Muscle layer of colon (tissue), 2 donors: ENCODE measurements around the gene PREX1.

Source experiments
- H3K27ac ChIP-seq: one replicate; pipeline ENCODE4 v1.7.0; 2013; ENCODE audit warnings: low read depth, mild to moderate bottlenecking, low read length, moderate library complexity
- H3K27me3 ChIP-seq, 2 donors: one replicate each; pipeline ENCODE4 v1.7.0; 2013; ENCODE audit warnings: low read length in 2 of 2, mild to moderate bottlenecking in 2 of 2; ENCODE audit not compliant: insufficient read depth in 2 of 2, control insufficient read depth in 1 of 2
- H3K36me3 ChIP-seq: one replicate; pipeline ENCODE4 v1.7.0; 2013; ENCODE audit warnings: mild to moderate bottlenecking, low read length; ENCODE audit not compliant: insufficient read depth
- H3K4me1 ChIP-seq: one replicate; pipeline ENCODE4 v1.7.0; 2013; ENCODE audit warnings: mild to moderate bottlenecking, low read length; ENCODE audit not compliant: insufficient read depth
- H3K4me3 ChIP-seq, 2 donors: one replicate each; pipeline ENCODE4 v1.7.0; 2013; ENCODE audit warnings: low read length in 2 of 2, low read depth in 1 of 2, mild to moderate bottlenecking in 1 of 2, moderate library complexity in 1 of 2
- H3K9ac ChIP-seq: one replicate; pipeline ENCODE4 v1.7.0; 2013; ENCODE audit warnings: low read length
- H3K9me3 ChIP-seq: one replicate; pipeline ENCODE4 v1.7.0; 2013; ENCODE audit warnings: mild to moderate bottlenecking, low read length
- donor health status: abdominal sarcoma.
- donor health status: Adenocarcinoma of cecum.

PREX1 gene

GRCh38 chr20:48711696-48712464, 115.9 kb downstream of the PREX1 start:
- no peak overlapping the region for H3K27ac ChIP-seq

DNA sequence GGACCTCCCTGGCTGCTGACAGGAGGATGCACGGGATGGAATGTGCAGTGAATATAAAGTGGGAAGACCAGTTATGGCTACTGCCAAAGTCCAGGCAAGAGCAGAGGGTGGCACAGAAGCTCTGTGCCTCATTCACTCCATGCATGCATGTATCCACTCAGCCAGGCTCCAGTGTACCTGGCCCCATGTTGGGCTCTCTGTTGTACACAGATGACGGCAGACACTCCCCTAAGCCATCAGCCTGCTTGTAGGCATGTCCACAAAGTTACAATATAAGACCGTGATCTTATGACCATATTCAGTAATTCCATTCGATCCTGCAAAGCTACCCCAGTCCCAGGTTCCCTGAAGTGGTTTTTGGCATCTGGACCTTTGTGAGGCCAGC, 116.8 kb downstream of the PREX1 start:
- Histone ChIP-seq H3K36me3 (no peaks in the 10 kb centered on the region), H3K4me3 (no peak overlapping the region), H3K27me3 (no peaks in the 10 kb centered on the region), H3K27ac (no peak overlapping the region), H3K9ac (no peak overlapping the region), H3K9me3 (no peaks in the 10 kb centered on the region), H3K4me1 (peaks cover 21% of the 10 kb centered on the region)

More at GRCh38 chr20:48711696-48712464, 115.9 kb downstream of the PREX1 start:
- Histone ChIP-seq H3K27me3 (no peaks in the 10 kb centered on the region), H3K4me1 (peaks cover 16% of the 10 kb centered on the region), H3K4me3 (no peak overlapping the region), H3K9me3 (no peaks in the 10 kb centered on the region), H3K9ac (no peak overlapping the region), H3K36me3 (no peaks in the 10 kb centered on the region)

GRCh38 chr20:48710341-48711043, 117.3 kb downstream of the PREX1 start:
- H3K36me3 ChIP-seq: no peaks in the 10 kb centered on the region
- H3K9me3 ChIP-seq: no peaks in the 10 kb centered on the region
- H3K9ac ChIP-seq: no peak overlapping the region
- no peak overlapping the region for H3K27ac ChIP-seq
- peaks cover 24% of the 10 kb centered on the region for H3K4me1 ChIP-seq
- no peaks in the 10 kb centered on the region for H3K27me3 ChIP-seq
- no peak overlapping the region for H3K4me3 ChIP-seq

DNA sequence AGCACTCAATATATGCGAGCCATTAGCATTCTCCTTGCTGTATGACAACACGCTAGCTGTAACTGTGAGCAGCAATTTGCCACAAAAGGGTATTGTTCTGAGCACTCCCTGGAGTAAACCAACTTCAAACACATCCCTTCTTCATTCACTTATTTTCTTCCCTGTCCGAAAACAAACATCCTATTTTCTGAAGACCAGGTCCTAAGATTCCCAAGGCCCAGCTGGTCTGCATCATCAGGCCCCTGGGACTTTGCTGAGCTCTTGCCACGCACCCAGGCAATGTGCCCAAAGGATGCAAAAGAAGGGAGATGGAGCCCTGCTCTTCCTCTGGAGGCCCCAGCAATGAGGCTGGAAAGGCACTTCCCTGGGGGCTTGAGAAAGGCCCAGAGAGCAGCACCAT, 118.1 kb downstream of the PREX1 start:
- Histone ChIP-seq H3K4me1 (peaks cover 24% of the 10 kb centered on the region), H3K9me3 (no peaks in the 10 kb centered on the region), H3K36me3 (no peaks in the 10 kb centered on the region), H3K27ac (no peak overlapping the region), H3K27me3 (no peaks in the 10 kb centered on the region), H3K4me3 (no peak overlapping the region), H3K9ac (no peak overlapping the region)

DNA sequence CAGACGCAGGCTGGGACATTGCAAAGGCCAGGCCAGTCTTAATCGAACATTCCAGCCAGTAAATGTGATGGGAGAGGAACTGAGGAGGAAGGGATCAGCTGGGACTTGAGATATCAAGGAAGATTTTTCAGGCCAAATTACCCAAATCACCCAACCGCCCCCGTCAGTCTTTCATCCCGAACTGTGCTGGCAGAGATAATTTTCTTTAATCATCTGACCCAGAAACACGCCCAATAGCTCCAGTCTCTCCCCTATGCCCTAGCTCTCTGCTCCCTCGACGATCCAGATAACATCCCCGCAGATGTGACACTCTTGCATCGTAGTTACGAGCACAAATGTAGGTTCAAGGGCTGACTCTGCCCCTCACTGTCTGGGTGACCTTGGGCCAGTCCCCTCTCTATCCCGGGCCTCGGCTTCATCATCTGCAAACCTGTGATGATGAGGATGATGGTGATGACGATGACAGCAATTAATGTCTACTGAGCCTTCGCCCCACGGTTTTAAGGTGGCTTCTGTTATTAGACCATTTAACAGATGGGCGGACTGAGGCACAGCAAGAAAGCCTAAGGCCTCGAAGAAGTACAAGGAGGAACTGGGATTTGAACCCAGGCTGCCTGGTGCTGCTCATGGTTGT, 118.6 kb downstream of the PREX1 start:
- peaks cover 24% of the 10 kb centered on the region for H3K4me1 ChIP-seq
- no peak overlapping the region for H3K9ac ChIP-seq
- no peaks in the 10 kb centered on the region for H3K27me3 ChIP-seq
- no peak overlapping the region for H3K4me3 ChIP-seq
- H3K9me3 ChIP-seq: no peaks in the 10 kb centered on the region
- H3K27ac ChIP-seq: no peak overlapping the region
- H3K36me3 ChIP-seq: no peaks in the 10 kb centered on the region

DNA sequence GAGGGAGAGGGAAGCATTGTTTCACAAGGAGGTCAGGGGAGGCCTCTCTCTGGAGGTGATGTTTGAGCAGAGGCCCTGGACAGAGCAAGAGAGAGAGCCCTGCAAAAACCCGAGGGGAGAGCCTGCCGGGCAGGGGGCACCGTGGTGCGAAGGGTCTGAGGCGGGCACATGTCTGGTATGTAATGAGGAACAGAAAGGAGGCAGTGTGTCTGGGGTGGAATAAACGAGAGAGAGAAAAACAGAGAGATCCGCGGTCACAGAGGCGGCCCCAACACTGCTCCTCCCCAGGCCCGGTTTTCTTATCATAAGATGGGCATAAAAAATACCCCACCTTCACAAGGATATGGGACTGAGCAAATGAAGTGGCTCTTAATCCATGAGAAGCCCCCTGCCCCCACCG, 119.2 kb downstream of the PREX1 start:
- no peaks in the 10 kb centered on the region for H3K27me3 ChIP-seq
- no peaks in the 10 kb centered on the region for H3K36me3 ChIP-seq
- no peak overlapping the region for H3K27ac ChIP-seq
- H3K4me1 ChIP-seq: peaks cover 24% of the 10 kb centered on the region
- no peak overlapping the region for H3K4me3 ChIP-seq
- no peak overlapping the region for H3K9ac ChIP-seq
- H3K9me3 ChIP-seq: no peaks in the 10 kb centered on the region

GRCh38 chr20:48708116-48708515, 119.7 kb downstream of the PREX1 start:
- Histone ChIP-seq H3K4me1 (peaks cover 24% of the 10 kb centered on the region), H3K27ac (no peak overlapping the region), H3K9ac (no peak overlapping the region)

DNA sequence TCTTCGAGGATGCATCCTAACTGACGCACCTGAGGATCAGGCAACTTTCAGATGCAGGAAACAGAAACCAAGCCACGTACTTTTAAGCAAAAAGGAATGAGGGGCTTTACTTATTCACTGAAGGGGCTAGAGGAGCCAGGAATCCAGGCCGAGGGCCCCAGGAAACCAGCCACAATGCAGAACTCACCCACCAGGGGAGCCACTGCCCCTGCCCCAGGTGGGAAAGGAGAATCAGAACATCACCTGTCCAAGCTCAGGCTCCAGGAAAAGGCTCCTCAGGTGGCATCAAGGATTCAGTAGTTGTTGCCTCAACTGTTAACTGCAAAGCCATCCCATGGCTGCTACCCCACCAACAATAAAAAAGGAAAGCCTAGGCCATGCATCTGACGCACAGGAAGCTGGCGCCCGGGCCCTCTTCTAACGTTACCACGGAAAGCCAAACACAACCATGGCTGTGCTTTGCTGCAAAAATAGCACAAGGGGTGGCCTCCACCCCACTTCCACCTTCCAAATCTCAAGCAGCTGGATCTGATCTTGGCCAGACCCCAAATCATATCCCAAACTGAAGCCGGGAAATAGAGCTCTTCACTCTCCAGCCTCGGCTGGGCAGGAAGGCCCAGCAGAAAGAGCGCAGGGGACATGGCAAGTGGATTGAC, 121.0 kb downstream of the PREX1 start:
- H3K4me1 ChIP-seq: peaks cover 24% of the 10 kb centered on the region
- H3K9me3 ChIP-seq: no peaks in the 10 kb centered on the region
- H3K36me3 ChIP-seq: no peaks in the 10 kb centered on the region
- no peak overlapping the region for H3K27ac ChIP-seq
- H3K27me3 ChIP-seq: no peaks in the 10 kb centered on the region
- H3K4me3 ChIP-seq: no peak overlapping the region
- no peak overlapping the region for H3K9ac ChIP-seq

More at GRCh38 chr20:48708116-48708515, 119.7 kb downstream of the PREX1 start:
- H3K9me3 ChIP-seq: no peaks in the 10 kb centered on the region
- H3K27me3 ChIP-seq: no peaks in the 10 kb centered on the region
- H3K4me3 ChIP-seq: no peak overlapping the region
- no peaks in the 10 kb centered on the region for H3K36me3 ChIP-seq

GRCh38 chr20:48706116-48706656, 121.6 kb downstream of the PREX1 start:
- Histone ChIP-seq H3K27me3 (no peaks in the 10 kb centered on the region), H3K36me3 (no peaks in the 10 kb centered on the region), H3K4me1 (peaks cover 24% of the 10 kb centered on the region), H3K4me3 (no peak overlapping the region), H3K9me3 (no peaks in the 10 kb centered on the region), H3K27ac (no peak overlapping the region), H3K9ac (no peak overlapping the region)

- H3K9ac ChIP-seq: no peak overlapping the region
- no peak overlapping the region for H3K4me3 ChIP-seq
- H3K27ac ChIP-seq: no peak overlapping the region
- peaks cover 24% of the 10 kb centered on the region for H3K4me1 ChIP-seq
- no peaks in the 10 kb centered on the region for H3K27me3 ChIP-seq
- H3K9me3 ChIP-seq: no peaks in the 10 kb centered on the region
- no peaks in the 10 kb centered on the region for H3K36me3 ChIP-seq
Observed at GRCh38 chr20:48705240-48706115, 122.3 kb downstream of the PREX1 start.
